Measurements from ENCODE around the gene NRL. TPM values are rescaled to one million over a fixed set of nuclear protein-coding genes. Genes with fewer than 3 reads are reported as not detected.

The NRL gene
- total RNA-seq, 1 donor from 2014 or later = 1.9 TPM

DNA sequence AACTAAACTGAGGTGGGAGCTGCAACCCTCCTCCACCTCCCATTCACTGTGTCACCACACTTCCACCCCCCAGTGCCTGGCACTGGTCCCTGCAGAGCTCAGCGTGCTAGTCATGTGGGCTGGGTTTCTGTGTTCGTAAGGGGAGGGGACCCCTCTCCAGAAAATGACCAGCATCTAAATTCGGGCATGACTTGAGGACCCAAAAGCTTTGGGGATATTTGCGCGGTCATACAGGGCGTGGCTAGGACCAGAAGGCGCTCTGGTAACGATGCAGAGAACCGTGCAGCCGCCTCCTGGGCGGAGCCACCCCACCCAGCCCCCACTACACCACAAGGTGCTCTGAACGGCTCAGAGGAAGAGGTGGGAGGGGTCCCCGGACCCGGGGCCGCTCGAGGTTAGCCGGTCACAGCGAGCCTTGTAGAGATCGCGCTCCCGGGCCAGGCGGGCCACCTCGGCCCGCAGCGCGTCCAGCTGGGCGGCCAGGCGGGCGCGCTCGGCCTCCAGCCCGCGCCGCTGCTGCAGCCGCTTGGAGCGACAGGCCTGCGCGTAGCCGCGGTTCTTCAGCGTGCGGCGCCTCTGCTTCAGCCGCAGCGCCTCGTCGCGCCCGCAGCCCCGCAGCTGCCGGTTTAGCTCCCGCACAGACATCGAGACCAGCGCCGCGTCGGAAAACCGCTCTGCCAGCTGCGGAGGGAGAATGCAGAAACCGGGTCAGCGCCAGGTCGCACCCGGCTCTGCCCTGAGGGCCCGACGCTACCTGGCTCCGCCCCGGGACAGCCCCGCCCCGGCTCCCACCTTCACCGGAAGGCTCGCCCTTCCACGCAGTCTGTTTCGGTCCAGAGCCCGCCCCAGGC lies 33.6 kb downstream of the NRL start:
- Mint-ChIP-seq H3K9me3 (ENCODE audit: unreplicated experiment) (no peaks in the 10 kb centered on the region), H3K36me3 (ENCODE audit: unreplicated experiment) (no peaks in the 10 kb centered on the region), H3K27me3 (ENCODE audit: unreplicated experiment) (peaks cover 52% of the 10 kb centered on the region), H3K4me3 (ENCODE audit: unreplicated experiment) (peak overlapping the region; percentile 68), H3K4me1 (ENCODE audit: unreplicated experiment) (peaks cover 6% of the 10 kb centered on the region), H3K27ac (ENCODE audit: unreplicated experiment) (no peak overlapping the region)
- DNase-seq (ENCODE audit: extremely low spot score, unreplicated experiment) = no peak
- TF ChIP-seq, protein P1, sequence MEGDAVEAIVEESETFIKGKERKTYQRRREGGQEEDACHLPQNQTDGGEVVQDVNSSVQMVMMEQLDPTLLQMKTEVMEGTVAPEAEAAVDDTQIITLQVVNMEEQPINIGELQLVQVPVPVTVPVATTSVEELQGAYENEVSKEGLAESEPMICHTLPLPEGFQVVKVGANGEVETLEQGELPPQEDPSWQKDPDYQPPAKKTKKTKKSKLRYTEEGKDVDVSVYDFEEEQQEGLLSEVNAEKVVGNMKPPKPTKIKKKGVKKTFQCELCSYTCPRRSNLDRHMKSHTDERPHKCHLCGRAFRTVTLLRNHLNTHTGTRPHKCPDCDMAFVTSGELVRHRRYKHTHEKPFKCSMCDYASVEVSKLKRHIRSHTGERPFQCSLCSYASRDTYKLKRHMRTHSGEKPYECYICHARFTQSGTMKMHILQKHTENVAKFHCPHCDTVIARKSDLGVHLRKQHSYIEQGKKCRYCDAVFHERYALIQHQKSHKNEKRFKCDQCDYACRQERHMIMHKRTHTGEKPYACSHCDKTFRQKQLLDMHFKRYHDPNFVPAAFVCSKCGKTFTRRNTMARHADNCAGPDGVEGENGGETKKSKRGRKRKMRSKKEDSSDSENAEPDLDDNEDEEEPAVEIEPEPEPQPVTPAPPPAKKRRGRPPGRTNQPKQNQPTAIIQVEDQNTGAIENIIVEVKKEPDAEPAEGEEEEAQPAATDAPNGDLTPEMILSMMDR (IDR thresholded peaks at IDR 0.05) = no peak

DNA sequence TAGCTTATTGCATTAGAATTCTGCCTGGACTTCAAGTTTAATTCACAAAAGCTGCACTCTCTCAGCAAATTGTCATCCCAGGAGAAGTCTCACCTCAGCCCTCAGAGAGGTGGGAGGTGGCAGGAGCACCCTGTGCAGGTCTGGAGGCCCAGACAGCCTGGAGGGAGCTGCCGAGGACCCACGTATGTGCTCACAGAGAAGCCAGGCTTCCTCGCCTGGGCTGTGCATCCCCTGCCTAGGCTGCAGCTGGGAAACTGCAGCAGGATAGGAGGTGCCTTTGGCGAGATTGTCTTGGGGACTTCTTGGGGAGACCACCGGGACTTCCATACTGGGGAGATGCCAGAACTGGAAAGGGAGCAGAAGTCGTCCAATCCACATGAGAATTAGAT lies 34.6 kb downstream of the NRL start:
- Mint-ChIP-seq H3K4me1 (ENCODE audit: unreplicated experiment) (peaks cover 6% of the 10 kb centered on the region), H3K36me3 (ENCODE audit: unreplicated experiment) (no peaks in the 10 kb centered on the region), H3K4me3 (ENCODE audit: unreplicated experiment) (peak overlapping the region; percentile 15), H3K27me3 (ENCODE audit: unreplicated experiment) (peaks cover 53% of the 10 kb centered on the region), H3K27ac (ENCODE audit: unreplicated experiment) (no peak overlapping the region), H3K9me3 (ENCODE audit: unreplicated experiment) (no peaks in the 10 kb centered on the region)
- DNase-seq (ENCODE audit: extremely low spot score, unreplicated experiment) = no peak
- TF ChIP-seq, protein P1 (IDR thresholded peaks at IDR 0.05) = no peak

DNA sequence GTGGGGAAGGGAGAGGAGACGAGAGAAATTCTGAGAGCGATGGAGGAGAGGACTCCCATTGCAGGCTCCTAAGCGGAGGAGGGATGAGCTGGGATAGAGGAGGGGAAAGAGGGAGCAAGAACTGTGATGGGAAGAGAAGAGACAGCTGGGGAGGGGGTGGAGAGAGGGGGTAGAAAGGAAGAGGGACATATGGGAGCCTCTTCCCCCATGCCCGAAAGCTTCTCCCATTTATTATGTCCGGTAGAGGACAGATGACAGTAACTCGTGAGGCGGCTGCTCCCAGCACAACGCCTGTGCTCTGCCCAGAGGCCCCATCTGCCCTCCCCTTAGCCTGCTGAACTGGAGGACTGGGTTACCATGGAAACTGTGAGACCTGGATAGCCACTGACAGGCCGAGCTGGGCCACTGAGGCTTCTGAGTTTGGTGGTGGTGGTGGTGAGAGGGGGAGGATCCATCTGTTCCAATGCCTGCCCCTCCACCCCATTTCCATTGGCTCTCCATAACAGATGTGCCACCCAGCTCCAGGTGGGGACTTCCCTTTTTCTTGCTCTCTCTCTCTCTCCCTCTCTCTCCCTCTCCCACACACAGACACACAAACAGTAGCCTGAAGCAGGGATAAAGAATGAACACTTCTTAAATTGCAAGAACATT lies 35.1 kb downstream of the NRL start:
- no peak overlapping the region for H3K4me3 Mint-ChIP-seq (ENCODE audit: unreplicated experiment)
- H3K4me1 Mint-ChIP-seq (ENCODE audit: unreplicated experiment) = peaks cover 6% of the 10 kb centered on the region
- no peaks in the 10 kb centered on the region for H3K9me3 Mint-ChIP-seq (ENCODE audit: unreplicated experiment)
- no peak for DNase-seq (ENCODE audit: extremely low spot score, unreplicated experiment)
- H3K27me3 Mint-ChIP-seq (ENCODE audit: unreplicated experiment) = peaks cover 53% of the 10 kb centered on the region
- TF ChIP-seq, protein P1 (IDR thresholded peaks at IDR 0.05) = no peak
- H3K36me3 Mint-ChIP-seq (ENCODE audit: unreplicated experiment) = no peaks in the 10 kb centered on the region
- no peak overlapping the region for H3K27ac Mint-ChIP-seq (ENCODE audit: unreplicated experiment)

DNA sequence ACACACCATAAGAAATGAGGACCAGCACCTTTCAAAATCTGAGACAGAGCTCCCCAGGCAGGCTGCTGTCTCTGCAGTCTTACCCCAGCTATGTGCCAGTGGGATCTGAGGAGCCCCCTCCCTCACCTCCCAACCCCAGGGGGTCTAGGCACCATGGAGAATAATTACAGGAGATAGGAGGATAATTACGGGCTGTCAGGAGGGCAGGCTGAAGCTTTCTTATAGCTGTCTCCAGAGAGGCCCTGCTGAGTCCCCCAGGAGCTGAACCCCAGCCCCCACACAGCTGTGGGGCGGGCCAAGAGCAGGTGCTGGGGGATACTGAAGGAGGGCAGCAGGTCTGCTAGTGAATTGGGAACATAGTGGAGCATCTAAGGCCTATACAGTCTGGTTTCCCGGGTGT lies 36.6 kb downstream of the NRL start:
- DNase-seq (ENCODE audit: extremely low spot score, unreplicated experiment) = no peak
- Mint-ChIP-seq H3K27me3 (ENCODE audit: unreplicated experiment) (peaks cover 42% of the 10 kb centered on the region), H3K9me3 (ENCODE audit: unreplicated experiment) (no peaks in the 10 kb centered on the region), H3K4me1 (ENCODE audit: unreplicated experiment) (peaks cover 6% of the 10 kb centered on the region), H3K27ac (ENCODE audit: unreplicated experiment) (no peak overlapping the region), H3K4me3 (ENCODE audit: unreplicated experiment) (no peak overlapping the region), H3K36me3 (ENCODE audit: unreplicated experiment) (no peaks in the 10 kb centered on the region)
- TF ChIP-seq, protein P1 (IDR thresholded peaks at IDR 0.05) = no peak

DNA sequence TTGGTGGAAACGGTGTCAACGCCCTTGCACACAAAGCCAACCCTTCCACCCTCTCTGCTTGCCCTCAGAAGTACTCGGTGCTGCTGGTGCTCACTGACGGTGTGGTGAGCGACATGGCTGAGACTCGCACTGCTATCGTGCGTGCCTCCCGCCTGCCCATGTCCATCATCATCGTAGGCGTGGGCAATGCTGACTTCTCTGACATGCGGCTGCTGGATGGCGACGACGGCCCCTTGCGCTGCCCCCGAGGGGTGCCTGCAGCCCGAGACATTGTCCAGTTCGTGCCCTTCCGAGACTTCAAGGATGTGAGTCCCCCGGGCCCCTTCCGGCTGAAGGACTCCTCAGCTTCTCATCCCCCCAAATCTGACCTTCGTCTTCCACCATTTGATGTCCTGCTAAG lies 37.7 kb downstream of the NRL start:
- TF ChIP-seq, protein P1 (IDR thresholded peaks at IDR 0.05) = no peak
- Mint-ChIP-seq H3K4me3 (ENCODE audit: unreplicated experiment) (no peak overlapping the region), H3K27ac (ENCODE audit: unreplicated experiment) (no peak overlapping the region), H3K36me3 (ENCODE audit: unreplicated experiment) (no peaks in the 10 kb centered on the region), H3K27me3 (ENCODE audit: unreplicated experiment) (peaks cover 31% of the 10 kb centered on the region), H3K4me1 (ENCODE audit: unreplicated experiment) (peaks cover 4% of the 10 kb centered on the region), H3K9me3 (ENCODE audit: unreplicated experiment) (no peaks in the 10 kb centered on the region)
- DNase-seq (ENCODE audit: extremely low spot score, unreplicated experiment) = no peak

Measured in osteocyte (in vitro differentiated cells).